ENCODE data around the gene FLOT2.
A peak's percentile ranks its signal among the peaks of the same experiment; 100 is the strongest.
"Not testable (repeated sequence)": the region's sequence is repeated elsewhere in the genome, so short reads cannot be mapped to it uniquely, and the experiment has no call there.

Gene FLOT2

GRCh38 chr17:28846231-28846630, 51.3 kb downstream of the FLOT2 start:
- no peak overlapping the region for H3K27ac ChIP-seq
- DNase-seq, result no peak
- no peaks in the 10 kb centered on the region for H3K27me3 ChIP-seq (ENCODE audit: insufficient read depth, low read depth, severe bottlenecking)
- H3K9me3 ChIP-seq (ENCODE audit: severe bottlenecking), result no peaks in the 10 kb centered on the region
- H3K4me3 ChIP-seq (ENCODE audit: low read depth, low read length), result no peak overlapping the region
- TF ChIP-seq CTCF (IDR thresholded peaks at IDR 0.05; ENCODE audit: low read depth, low read length), result no peak
- H3K36me3 ChIP-seq, result peaks cover 6% of the 10 kb centered on the region; the same call in 1 of the 2 replicates

- no peaks in the 10 kb centered on the region for H3K9me3 ChIP-seq (ENCODE audit: severe bottlenecking)
- no peak overlapping the region for H3K27ac ChIP-seq
- no peak overlapping the region for H3K4me3 ChIP-seq (ENCODE audit: low read depth, low read length)
- no peak for TF ChIP-seq CTCF (IDR thresholded peaks at IDR 0.05; ENCODE audit: low read depth, low read length)
- no peaks in the 10 kb centered on the region for H3K27me3 ChIP-seq (ENCODE audit: insufficient read depth, low read depth, severe bottlenecking)
- peaks cover 6% of the 10 kb centered on the region; the same call in 1 of the 2 replicates for H3K36me3 ChIP-seq
- no peak for DNase-seq
Observed at GRCh38 chr17:28843816-28844148, 53.8 kb downstream of the FLOT2 start.

GRCh38 chr17:28842282-28843012, 55.1 kb downstream of the FLOT2 start, which contains the start of gene FAM222B:
Gene FAM222B, minus strand, starts transcription at chr17:28842790. Its CDS starts 76,123 bp downstream, at chr17:28766667.
- Histone ChIP-seq H3K9me3 (ENCODE audit: severe bottlenecking) (no peaks in the 10 kb centered on the region), H3K36me3 (peaks cover 6% of the 10 kb centered on the region; the same call in 1 of the 2 replicates), H3K4me3 (ENCODE audit: low read depth, low read length) (peak within 1 kb of the TSS; percentile 72), H3K27ac (peak within 1 kb of the TSS; percentile 75), H3K27me3 (ENCODE audit: insufficient read depth, low read depth, severe bottlenecking) (no peaks in the 10 kb centered on the region)
- no peak for TF ChIP-seq CTCF (IDR thresholded peaks at IDR 0.05; ENCODE audit: low read depth, low read length)
- DNase-seq, result peak; percentile 90

GRCh38 chr17:28841901-28842281, 55.6 kb downstream of the FLOT2 start:
- no peak for DNase-seq
- Histone ChIP-seq H3K36me3 (peaks cover 6% of the 10 kb centered on the region; the same call in 1 of the 2 replicates), H3K4me3 (ENCODE audit: low read depth, low read length) (peak overlapping the region; percentile 72), H3K27me3 (ENCODE audit: insufficient read depth, low read depth, severe bottlenecking) (no peaks in the 10 kb centered on the region), H3K9me3 (ENCODE audit: severe bottlenecking) (no peaks in the 10 kb centered on the region), H3K27ac (peak overlapping the region; percentile 75)
- TF ChIP-seq CTCF (IDR thresholded peaks at IDR 0.05; ENCODE audit: low read depth, low read length), result no peak

GRCh38 chr17:28839221-28839620, 58.3 kb downstream of the FLOT2 start:
- Histone ChIP-seq H3K9me3 (ENCODE audit: severe bottlenecking) (no peaks in the 10 kb centered on the region), H3K27me3 (ENCODE audit: insufficient read depth, low read depth, severe bottlenecking) (no peaks in the 10 kb centered on the region), H3K36me3 (peaks cover 9% of the 10 kb centered on the region), H3K4me3 (ENCODE audit: low read depth, low read length) (no peak overlapping the region), H3K27ac (no peak overlapping the region)
- no peak for DNase-seq
- no peak for TF ChIP-seq CTCF (IDR thresholded peaks at IDR 0.05; ENCODE audit: low read depth, low read length)

- H3K36me3 ChIP-seq, result peaks cover 13% of the 10 kb centered on the region
- H3K9me3 ChIP-seq (ENCODE audit: severe bottlenecking); H3K27ac ChIP-seq; H3K4me3 ChIP-seq (ENCODE audit: low read depth, low read length); DNase-seq; H3K27me3 ChIP-seq (ENCODE audit: insufficient read depth, low read depth, severe bottlenecking): not testable (repeated sequence)
Observed at GRCh38 chr17:28836541-28836940, 61.0 kb downstream of the FLOT2 start.
